ENCODE results near the gene VWA3A.

DNA sequence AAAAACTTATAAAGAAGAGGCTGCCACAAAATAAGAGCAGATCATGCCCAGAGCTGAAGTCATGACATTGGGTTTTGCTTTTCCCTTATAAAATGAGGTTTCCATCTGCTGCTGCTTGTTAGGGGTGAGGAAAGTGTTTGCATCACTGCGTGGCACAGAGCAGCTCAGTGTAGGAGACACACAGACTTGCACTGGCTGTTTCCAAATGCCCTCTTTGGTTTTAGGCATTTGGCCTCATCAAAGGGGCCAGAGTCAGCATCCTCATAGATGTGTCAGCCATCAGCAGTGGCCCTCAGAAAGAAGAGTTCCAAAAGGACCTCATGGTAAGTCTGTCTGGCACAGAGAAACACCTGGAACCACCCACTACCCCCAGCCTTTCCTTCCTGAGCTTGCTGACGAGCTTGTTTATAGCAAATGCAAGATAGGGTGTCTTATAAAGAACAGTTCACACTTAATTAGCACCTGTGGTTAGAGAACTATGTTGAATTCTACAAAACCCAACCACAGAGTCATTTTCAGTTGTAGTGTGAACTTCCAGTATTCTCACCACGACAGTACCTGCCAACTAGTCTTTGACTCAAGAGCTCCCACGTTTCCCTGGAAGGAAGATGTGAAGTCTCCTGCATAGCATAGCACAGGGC lies 17.0 kb downstream of the VWA3A start:
- no peak for TF ChIP-seq CTCF (IDR thresholded peaks at IDR 0.05)
- TF ChIP-seq POLR2AphosphoS5 (IDR thresholded peaks at IDR 0.05), result no peak
- no peak for TF ChIP-seq POLR2A (IDR thresholded peaks at IDR 0.05)

Data from breast epithelium (tissue), 3 donors.